ENCODE data around the gene CDK9. TPM values are rescaled to one million over a fixed set of nuclear protein-coding genes. Genes with fewer than 3 reads are reported as not detected.
"Not testable (repeated sequence)": the region's sequence is repeated elsewhere in the genome, so short reads cannot be mapped to it uniquely, and the experiment has no call there.

Gene CDK9
- 102 and 104 TPM in 2 replicates for total RNA-seq

DNA sequence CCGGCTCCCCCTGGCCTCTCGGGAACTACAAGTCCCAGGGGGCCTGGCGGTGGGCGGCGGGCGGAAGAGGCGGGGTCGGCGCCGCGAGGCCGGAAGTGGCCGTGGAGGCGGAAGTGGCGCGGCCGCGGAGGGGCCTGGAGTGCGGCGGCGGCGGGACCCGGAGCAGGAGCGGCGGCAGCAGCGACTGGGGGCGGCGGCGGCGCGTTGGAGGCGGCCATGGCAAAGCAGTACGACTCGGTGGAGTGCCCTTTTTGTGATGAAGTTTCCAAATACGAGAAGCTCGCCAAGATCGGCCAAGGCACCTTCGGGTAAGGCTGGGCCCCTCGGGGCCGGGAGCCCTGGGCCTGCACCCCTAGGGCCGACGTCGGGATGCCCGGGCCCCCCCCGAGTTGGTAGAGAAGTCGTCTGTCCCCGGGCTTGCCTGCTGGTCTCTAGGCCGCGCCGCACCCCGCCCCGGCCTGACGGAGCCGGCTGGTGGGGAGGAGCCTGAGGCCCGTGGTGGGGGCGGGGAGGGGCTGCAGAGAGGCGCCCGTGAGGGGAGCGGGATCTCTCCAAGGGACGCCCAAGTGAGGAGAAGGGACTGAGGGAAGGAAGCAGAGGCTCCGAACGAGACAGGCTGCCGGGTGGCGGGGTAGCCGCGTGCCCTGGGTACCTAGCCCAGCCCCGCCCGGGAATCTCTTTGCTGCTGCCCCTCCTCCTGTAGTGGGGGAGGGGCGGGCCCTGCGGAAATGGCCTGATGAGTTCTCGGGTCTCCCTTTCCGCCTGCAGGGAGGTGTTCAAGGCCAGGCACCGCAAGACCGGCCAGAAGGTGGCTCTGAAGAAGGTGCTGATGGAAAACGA lies at the start of gene CDK9:
TSS of gene CDK9 (plus strand) at position 102 of the 840 bp plus-strand sequence. CDS start at position 217, 115 bp downstream.
- intact Hi-C loops (cut with micrococcal nuclease): loop anchor here (1.0 to 2.0 kb wide), 6 partner anchors 10 to 131 kb away; partner anchors contain the start of genes FPGS, ST6GALNAC4 and TOR2A

DNA sequence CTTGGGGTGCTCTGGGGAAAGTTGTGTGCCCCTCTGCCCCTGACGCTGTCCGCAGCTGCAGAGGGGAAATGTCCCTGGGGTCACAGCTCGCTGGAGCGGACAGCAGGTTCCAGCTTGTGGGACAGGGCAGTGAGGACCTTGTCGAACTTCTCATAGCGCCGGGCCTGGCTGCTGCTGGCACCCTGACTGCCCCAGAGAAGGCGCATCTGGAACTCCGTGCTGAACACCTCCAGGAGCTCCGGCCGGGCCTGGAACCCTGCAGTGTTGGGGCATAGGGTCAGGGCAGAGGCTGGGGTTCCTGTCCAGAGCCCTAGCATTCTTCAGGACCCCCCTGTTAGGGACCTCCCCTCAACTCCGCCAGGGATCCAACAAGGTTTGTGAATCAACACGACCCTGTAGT lies 47.2 kb upstream of the CDK9 start:
- intact Hi-C loops (cut with micrococcal nuclease): loop anchor here (10.0 kb wide), 1 partner anchor 514 kb away; no protein-coding TSS in a partner anchor

DNA sequence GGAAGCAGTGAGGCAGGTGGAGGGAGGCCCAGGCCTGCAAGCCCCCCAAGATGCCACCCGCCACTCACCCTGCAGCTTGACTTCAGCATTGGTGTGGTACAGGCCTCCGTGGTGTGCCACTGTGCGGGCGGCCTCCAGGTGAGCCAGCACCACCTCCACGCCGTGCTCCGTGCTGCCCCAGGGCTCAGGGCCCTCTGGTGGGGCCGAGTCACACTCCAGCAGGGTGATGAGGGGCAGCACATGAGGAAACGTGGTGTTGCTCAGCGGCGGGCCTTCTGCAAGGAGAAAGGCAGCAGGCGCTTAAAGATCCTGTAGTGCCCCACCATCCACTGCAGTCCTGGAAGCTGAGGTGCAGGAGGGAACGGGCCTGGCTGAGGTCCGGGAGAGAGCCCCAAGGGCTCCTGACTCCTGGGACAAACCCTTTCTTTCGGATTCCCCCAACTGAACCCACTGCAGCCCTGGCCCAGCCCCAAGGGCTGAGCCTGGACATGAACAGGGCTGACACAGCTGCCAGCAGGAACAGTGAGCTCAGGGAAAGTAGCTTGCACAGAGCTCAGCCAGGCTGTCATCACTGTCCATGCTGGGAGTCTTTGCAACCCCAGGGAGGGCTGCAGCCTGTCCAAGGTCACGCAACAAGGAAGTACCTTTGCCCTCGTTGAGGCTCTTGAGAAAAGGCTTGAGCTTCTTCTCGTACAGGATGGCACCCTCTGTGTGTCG lies 46.1 kb upstream of the CDK9 start:
- intact Hi-C loops (cut with micrococcal nuclease): loop anchor here (10.0 kb wide), 1 partner anchor 515 kb away; no protein-coding TSS in a partner anchor

DNA sequence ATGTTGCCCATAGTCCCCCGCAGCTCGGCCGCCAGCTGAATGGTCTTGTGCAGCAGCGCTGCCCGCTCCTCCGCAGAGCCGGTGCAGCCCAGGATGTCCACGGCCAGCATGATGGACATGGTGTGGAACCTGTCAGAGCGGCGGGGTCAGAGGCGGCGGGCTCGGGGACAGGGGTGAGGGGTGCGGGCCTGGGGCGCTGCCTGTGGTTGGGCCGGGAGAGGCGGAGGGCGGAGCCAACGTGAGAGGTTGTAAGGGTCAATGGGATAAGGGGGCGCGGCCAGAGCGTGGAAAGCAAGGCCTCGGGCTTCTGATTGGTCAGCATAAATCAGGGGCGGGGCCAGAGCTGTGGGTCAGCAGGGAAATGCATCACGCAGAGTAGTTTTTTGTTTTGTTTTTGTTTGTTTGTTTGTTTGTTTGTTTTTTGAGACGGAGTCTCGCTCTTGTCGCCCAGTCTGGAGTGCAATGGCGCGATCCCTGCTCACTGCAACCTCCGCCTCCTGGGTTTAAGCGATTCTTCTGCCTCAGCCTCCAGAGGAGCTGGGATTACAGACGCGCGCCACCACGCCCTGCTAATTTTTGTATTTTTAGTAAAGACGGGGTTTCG lies 43.9 kb upstream of the CDK9 start:
- intact Hi-C loops (cut with micrococcal nuclease): no loop called here

DNA sequence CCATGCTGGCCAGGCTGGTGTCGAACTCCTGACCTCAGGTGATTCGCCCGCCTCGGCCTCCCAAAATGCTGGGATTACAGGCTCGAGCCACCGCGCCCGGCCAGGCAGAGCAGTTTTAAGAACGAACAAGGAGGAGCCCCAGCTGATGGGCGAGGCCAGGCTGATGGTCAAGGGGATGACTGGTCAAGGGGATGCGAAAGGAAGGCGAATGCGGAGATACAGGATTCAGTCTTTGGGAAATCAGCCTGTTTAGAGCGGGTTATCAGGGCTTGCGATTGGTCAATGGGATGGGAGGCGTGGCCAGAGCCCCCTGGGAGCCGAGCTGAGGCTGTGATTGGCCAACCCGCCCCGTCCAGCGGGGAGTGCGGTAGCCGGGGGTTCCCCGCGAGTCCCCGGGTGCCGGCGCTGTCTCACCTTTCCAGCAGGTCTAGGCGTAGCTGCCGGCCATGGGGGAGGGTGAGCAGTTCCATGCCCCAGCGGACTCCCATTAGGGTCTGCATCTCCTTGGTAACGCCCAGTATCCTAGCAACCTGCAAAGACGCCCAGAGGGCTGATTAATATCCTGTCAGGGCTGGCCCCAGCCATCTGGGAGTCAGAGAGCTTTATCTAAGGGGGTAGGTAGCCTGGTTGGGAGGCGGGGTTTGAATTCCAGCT lies 43.3 kb upstream of the CDK9 start:
- intact Hi-C loops (cut with micrococcal nuclease): no loop called here

DNA sequence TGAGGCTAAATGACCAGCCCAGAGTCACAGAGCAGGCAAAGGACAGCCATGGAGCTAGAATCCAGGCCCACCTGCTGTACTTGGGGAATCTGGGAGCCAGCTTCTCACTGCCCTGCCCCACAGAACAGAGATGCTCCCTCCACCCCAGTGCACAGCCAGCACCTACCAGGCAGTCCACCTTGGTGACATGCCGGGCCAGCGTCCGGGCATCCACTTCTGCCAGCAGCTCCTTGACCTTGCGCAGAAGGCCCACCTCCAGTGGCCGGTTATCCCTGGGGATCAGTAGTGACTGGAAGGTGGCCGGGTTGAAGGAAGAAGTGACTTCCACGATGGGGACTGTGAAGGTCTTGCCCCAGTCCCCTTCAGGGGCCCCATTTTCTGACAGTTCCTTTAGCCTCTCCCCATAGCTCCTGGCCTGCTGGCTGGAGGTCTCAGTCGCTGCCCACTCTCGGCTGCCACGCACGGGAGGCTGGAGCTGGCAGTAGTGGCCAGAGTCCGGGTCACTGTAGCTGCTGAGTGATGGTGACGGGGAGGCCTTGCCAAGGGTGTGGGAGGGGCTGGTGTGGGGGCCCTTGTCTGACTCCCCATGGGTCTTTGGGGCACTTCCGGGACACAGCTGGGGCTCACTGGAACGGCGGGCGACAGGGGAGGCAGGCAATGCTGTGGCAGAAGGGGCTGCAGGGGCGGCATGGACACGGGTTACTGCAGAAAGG lies 41.3 kb upstream of the CDK9 start:
- intact Hi-C loops (cut with micrococcal nuclease): no loop called here

DNA sequence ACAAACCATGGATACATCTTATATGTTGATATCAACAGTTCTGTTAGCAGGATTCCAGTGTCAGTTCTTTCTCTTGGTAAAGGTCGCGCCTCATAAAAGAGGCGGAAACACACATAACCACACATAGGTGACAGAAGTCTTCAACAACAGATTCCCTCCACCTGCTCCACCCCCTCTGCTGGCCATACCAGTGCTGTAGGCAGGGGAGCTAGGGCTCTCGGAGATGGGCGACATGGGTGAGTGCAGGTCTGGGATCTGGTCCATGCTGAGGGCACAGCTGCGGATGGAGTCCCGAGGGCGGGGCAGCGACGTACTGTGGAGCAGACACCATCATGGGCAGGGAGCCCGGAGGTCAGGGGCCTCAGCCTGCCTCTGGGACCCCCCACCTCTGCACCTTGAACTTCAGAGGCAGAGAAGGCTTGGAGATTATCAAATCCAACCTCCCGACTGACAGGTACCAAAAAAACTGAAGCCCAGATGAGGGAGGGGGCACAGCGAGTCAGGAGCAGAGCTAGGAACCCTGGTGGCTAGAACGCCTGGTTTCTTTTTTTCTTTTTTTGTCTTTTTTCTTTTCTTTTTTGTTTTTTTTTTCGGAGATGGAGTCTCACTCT lies 38.8 kb upstream of the CDK9 start:
- intact Hi-C loops (cut with micrococcal nuclease): no loop called here

GRCh38 chr9:127749090-127749787 lies 36.6 kb upstream of the CDK9 start:
- intact Hi-C loops (cut with micrococcal nuclease): no loop called here

GRCh38 chr9:127751269-127752054 lies 34.4 kb upstream of the CDK9 start:
- intact Hi-C loops (cut with micrococcal nuclease): no loop called here

GRCh38 chr9:127753148-127753547 lies 32.7 kb upstream of the CDK9 start:
- intact Hi-C loops (cut with micrococcal nuclease): no loop called here

GRCh38 chr9:127753622-127754021 lies 32.2 kb upstream of the CDK9 start:
- intact Hi-C loops (cut with micrococcal nuclease): no loop called here

DNA sequence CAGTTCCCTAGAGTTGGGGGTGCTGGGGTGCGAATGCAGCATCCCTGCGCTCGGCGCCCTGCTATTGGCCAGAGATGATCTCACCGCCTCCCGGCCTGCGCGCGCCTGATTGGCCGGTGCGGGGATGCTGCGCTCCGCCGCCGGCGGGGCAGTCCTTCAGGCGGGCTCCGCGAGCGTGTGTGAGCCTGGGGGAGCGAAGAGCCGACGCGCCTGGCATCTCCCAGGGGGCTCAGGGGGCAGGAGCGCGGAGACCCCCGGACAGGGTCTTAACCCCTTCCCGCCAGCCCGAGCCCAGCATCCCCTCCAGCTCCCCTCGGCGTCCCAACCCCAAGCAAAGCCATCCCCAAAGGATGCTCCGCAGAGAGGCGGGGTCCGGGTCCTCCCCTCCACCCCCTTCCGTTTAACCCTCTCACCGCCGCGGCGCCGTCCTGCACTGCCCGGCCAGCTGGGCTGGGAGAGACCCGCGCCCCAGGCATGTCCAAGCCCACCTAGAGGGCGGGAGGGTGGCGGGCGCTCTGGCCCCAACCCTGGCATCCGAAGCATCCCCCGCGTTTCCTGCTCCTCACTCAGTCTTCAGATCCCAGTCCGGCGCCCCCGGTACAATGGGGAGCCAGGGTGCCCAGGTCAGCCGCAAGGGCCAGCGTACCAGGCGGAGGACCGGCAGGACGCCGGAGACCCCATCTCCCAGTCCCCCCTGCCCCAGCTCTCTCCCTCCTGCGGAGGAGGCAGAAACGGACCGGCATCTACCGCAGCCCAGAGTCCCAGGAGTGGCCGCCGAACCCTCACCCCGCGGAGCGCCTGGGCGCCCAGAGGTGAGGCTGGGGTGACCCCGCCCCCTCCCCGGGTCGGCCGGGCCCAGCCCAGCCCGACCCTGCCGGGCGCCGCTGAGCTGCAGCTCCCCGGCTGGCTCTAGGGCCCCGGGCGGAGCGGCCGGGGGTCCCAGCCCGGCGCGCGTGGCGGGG lies 31.5 kb upstream of the CDK9 start:
- intact Hi-C loops (cut with micrococcal nuclease): no loop called here

DNA sequence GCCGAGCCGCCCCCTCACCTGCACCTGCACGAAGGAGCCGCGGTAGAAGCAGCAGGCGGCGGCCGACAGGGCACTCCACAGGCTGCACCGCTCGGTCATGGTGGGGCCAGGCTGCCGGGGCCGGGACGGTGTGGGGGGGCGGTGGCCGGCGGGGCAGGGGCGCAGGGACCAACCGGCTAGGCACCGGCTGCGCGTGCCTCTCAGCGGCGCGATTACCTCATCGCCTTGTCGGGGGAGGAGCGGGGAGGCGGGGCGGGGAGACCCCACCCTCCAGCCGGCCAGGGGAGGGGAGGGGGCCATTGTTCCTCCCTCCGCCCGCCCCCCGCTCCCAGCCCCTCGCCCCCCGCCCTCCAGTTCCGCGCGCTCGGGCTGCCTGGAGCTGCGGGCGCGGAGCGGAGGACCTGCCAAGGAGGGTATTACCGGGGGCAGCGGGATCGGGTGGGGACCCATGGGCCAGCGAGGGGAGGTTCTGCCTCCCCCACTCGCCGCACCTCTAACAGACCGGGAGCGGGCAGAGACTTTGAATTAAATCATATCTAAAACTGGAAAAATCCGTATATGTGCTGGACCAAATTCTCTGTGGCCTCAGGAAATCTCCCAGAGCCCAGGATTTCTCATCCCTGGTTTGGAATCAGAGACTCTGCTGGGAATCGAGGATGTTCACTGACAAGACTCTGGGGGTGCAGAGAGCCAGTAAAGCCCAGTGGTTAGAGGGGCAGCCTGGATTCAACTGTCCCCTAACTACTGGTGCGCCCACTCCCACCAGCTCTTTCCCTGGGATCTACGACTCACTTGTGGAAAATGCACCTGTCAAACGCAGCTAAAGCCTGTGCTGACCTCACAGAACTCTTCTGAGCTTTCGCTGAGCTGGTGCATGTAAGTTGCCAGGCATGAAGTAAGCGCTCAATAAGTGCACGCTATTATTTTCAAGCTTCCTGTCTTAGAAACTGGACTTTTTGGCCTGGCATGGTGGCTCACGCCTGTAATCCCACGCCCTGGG lies 30.5 kb upstream of the CDK9 start:
- intact Hi-C loops (cut with micrococcal nuclease): no loop called here

- intact Hi-C loops (cut with micrococcal nuclease): no loop called here
Observed at GRCh38 chr9:127756233-127756632, 29.6 kb upstream of the CDK9 start.

GRCh38 chr9:127756776-127757175 lies 29.1 kb upstream of the CDK9 start:
- intact Hi-C loops (cut with micrococcal nuclease): not testable (repeated sequence)

DNA sequence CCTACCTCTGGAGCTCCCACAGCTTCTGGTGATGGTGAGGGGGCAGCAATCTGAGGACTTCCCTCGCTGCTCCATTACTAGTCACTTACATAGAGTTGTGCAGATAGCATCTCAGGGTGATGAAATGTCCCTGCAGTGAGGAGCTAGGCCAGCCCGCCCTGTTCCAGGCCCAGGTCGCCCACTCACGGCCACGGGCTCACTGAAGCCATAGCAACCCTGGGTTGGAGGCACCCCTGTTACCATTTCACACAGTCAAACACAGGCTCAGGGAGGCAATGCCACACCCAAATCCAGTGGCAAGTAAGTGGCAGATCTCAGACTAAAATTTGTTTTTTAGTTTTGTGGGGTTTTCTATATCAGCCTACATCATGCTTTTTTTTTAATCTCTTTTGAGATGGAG lies 27.0 kb upstream of the CDK9 start:
- intact Hi-C loops (cut with micrococcal nuclease): no loop called here

- intact Hi-C loops (cut with micrococcal nuclease): no loop called here
Observed at GRCh38 chr9:127761061-127761460, 24.8 kb upstream of the CDK9 start.
